GM18519 (cell line): Measurements from ENCODE around the gene ESR2.
"Not testable (repeated sequence)": the region's sequence is repeated elsewhere in the genome, so short reads cannot be mapped to it uniquely, and the experiment has no call there.

Experiments
- ATAC-seq: cut with Tn5 transposase; IDR thresholded peaks from one replicate; pipeline ENCODE4 v1.9.1; 2021; ENCODE audit warnings: mild to moderate bottlenecking, moderate library complexity; ENCODE audit not compliant: unreplicated experiment, low FRiP score

The ESR2 gene

DNA sequence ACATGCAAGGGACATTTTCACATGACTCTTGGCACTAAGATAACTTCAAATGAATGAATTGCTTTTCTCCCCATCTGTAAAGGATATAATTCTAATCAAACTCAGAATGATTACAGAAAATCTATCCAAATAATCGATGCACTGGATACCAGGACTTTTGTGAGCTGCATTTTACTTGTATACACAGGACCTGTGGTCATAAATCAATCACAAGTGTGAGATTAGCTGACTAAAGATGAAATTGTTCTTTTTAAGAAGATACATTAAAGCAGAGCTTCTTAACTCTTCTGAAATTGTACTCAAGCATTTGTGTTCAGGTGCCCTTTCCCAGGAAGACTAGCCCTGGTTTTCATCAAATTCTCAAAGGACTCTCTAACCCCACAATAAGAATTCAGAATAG is 66.3 kb downstream of the ESR2 start:
- ATAC-seq, result no peak

- ATAC-seq, result no peak
Observed at GRCh38 chr14:64225151-64225757, 68.9 kb downstream of the ESR2 start.

GRCh38 chr14:64221391-64222003 is 72.7 kb downstream of the ESR2 start:
- ATAC-seq, result no peak

GRCh38 chr14:64220466-64220865 is 73.7 kb downstream of the ESR2 start:
- no peak for ATAC-seq

DNA sequence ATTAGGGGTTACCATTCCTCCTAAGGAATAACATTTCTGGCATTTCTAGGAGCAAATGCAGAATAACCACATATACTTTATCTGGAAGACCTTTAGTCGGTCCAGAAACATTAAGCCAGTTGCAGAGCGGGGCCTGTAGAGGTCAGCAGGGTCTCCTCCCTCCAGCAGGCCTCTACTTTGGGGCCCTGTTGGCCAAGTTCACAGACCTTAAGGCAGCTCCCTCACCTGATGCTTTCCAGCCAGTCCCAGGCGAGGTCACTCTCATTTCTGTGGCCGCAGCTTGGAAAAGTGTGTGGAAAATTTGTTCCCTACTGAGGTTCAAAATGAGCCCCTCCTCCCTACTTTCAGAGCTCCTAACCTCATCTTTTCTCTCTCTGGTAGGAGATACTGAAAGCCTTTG is 74.1 kb downstream of the ESR2 start:
- ATAC-seq, result no peak

DNA sequence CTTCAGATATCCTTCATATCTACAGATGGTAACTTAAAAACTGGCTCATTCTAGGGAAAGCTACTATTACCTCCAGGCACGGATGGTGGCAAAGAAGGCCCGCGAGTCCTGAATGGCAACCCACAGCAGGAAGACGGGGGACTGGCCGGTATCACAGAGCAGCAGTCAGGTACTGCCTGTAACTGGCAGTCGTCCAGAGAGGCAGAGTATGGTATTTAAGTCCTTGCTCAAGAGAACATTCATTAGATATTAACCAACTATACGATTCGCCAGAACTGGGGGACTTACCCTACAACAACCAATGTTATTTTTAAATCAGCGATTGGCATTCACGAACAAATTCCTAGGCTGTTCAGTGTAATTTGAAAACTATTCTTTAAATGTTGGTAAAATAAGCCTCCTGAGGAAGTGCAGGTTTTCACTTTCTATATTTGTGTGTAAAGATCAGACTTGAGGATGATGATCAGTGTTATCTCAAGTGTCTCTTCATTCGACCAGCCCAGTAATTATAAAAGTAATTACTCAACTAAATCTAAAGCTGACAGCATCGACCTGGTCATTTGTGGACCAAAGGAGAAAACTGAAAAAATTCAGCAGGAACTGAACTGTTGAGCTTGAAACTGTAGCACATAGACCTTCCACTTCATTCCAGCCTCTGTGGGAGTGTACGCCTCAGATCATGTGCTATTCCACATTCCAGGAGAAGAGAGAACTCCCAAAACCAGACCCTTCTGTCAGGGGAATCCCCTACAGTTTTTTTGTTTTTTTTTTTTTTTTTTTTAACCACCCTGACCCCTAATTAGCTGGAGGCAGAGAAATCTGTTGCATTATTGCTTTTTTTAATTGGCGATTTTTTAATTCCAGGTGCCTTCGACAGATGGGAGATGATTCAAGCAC is 75.6 kb downstream of the ESR2 start:
- ATAC-seq, result no peak

DNA sequence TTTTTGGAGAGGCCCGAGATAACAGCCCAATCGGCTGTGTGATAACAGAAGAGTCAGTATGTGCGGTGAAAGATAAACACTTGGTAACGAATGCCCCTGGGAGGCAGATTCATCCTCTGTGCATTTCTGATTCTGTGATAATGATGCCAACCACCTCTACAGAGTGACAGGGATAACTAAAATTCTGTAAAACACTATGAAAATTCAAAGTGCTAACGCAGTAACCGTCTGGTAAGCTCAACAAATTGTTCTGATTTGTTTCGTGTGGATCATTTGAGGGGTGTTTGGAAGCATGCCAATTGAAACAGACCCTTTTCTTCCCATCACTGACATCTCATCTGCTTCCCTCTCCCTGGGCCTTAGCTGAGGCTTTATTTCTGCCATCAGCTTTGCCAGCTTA is 76.3 kb downstream of the ESR2 start:
- no peak for ATAC-seq

- ATAC-seq, result no peak
Observed at GRCh38 chr14:64217308-64217707, 76.9 kb downstream of the ESR2 start.

DNA sequence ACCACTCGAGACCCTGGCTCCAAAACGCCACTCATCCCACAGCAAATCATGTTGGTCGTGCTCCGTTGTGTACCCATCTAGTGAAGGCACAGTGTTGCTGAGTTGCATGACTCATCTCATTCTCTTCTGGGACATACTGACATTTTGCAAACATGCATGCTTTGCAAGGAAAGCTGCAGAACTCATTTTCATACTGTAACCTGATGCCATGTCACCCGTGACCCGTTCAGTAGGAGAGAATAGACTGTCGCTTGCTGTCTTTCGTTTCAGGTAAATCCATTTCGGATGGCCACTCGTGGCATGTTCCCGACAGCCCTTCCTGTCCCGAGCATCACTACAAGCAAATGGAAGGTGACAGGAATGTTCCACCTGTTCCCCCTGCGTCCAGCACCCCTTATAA is 78.2 kb downstream of the ESR2 start:
- no peak for ATAC-seq

- ATAC-seq, result no peak
Observed at GRCh38 chr14:64215274-64215673, 78.9 kb downstream of the ESR2 start.

GRCh38 chr14:64213853-64214570 is 80.2 kb downstream of the ESR2 start:
- ATAC-seq, result no peak

- ATAC-seq, result no peak
Observed at GRCh38 chr14:64213086-64213485, 81.1 kb downstream of the ESR2 start.

DNA sequence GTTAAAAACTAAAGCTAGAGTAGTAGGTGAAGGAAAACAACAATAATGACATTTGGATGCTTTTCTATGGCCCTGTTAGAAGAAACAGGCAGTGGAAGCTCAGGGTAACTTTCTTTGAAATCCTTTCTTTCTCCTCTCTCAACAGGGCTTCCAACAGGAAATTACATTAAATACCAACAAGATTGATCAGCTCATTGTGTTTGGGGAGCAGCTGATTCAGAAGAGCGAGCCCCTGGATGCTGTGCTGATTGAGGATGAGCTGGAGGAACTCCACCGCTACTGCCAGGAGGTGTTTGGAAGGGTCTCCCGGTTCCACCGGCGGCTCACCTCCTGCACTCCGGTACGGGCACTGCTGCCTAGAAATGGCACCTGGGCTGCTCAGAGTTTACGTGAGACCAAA is 81.5 kb downstream of the ESR2 start:
- ATAC-seq, result no peak

- not testable (repeated sequence) for ATAC-seq
Observed at GRCh38 chr14:64210912-64211311, 83.3 kb downstream of the ESR2 start.

DNA sequence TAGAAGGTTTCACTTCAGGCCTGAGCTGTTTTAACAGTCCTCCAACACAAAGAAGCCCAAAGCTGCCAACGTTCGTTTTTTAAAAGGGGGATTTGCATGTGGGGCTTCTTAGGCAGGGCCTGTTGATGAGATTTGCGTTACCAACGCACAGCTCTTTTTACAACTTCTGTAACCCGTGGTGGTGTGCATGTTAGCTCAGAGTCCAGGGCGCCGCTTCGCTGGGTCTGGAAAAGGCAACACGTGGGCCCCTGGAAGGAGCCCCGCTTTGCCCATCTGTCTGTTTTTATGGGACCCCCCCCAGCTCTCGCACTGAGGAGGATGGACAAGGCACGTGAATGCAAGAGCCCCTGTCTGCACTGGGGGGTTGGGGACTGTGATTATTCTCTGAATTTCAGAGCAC is 84.0 kb downstream of the ESR2 start:
- no peak for ATAC-seq

DNA sequence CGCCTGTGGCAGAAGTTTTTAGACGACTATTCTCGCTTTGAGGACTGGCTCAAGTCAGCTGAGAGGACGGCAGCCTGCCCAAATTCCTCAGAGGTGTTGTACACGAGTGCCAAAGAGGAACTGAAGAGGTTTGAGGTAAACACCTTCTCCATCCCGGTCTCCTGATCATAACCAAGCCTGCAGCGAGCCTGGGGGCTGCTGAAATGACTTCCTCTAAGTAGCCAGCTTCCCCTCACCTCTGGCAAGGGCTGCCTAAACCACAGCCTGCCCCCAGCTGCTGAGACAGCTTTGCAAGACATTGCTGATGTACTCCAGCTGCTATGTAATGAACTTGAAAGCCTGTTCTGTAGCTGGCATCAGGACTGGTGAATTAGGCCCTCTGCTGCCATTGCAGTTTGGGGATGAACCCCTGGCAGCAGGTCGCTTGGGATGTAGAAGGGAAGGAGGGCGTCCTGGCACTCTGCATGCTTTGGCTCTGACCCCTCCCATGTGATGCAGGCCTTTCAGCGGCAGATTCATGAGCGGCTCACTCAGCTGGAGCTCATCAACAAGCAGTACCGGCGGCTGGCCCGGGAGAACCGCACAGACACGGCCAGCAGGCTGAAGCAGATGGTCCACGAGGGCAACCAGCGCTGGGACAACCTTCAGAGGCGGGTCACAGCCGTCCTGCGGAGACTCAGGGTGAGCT is 84.6 kb downstream of the ESR2 start:
- no peak for ATAC-seq

- no peak for ATAC-seq
Observed at GRCh38 chr14:64208981-64209380, 85.2 kb downstream of the ESR2 start.

DNA sequence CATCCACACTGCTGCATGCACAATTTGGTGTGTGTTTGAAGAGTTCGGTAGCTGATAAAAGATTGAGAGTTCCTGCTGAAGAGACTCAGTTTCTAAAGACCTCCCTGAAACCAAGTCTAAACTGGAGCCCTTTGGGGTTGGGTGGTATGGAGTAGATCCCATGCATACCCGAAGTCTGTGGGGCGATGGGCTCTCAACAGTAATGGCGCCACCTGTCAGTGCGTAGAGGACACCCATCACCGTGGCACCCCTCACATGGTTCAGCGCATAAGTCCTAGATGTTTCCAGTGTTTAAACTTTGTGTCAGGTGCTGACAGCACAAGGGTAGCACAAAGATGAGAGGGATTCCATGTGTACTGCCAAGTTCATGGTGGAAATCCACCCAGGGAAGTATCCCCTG is 85.9 kb downstream of the ESR2 start:
- ATAC-seq, result no peak

GRCh38 chr14:64203366-64204006 is 90.7 kb downstream of the ESR2 start:
- no peak for ATAC-seq

DNA sequence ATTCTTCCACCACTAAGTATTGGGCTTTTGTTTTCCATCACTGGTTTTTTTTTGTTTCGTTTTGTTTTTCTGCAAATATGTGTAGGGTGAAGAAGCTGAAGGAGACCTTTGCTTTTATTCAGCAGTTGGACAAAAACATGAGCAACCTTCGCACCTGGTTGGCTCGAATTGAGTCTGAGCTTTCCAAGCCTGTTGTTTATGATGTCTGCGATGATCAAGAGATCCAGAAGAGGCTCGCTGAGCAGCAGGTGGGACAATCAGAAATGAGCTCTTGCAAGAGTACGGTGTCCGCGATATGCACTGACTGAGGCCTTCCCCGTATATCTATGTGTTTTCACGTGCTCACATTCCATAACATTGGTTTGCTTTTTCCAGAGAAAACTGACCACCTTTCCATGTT is 91.5 kb downstream of the ESR2 start:
- ATAC-seq, result no peak
